ENCODE results near the gene CD160.
"Not testable (repeated sequence)": the region's sequence is repeated elsewhere in the genome, so short reads cannot be mapped to it uniquely, and the experiment has no call there.

Gene CD160

GRCh38 chr1:145759721-145760120, 40.4 kb downstream of the CD160 start:
- DNase-seq: no peak

GRCh38 chr1:145760395-145760949, 41.2 kb downstream of the CD160 start:
- not testable (repeated sequence) for DNase-seq

- not testable (repeated sequence) for DNase-seq
These were observed 42.2 kb downstream of the CD160 start for GRCh38 chr1:145761498-145761897.

GRCh38 chr1:145762001-145762400, 42.7 kb downstream of the CD160 start:
- not testable (repeated sequence) for DNase-seq

- not testable (repeated sequence) for DNase-seq
These were observed 45.1 kb downstream of the CD160 start for GRCh38 chr1:145764231-145764940.

GRCh38 chr1:145765127-145765526, 45.8 kb downstream of the CD160 start:
- DNase-seq: not testable (repeated sequence)

- not testable (repeated sequence) for DNase-seq
These were observed 46.5 kb downstream of the CD160 start for GRCh38 chr1:145765585-145766360.

- not testable (repeated sequence) for DNase-seq
These were observed 47.6 kb downstream of the CD160 start for GRCh38 chr1:145766926-145767325.

GRCh38 chr1:145768004-145768403, 48.7 kb downstream of the CD160 start:
- DNase-seq: not testable (repeated sequence)

GRCh38 chr1:145771056-145771455, 51.8 kb downstream of the CD160 start:
- DNase-seq: no peak

- no peak for DNase-seq
These were observed 54.1 kb downstream of the CD160 start for GRCh38 chr1:145773423-145773822.

- no peak for DNase-seq
These were observed 58.3 kb downstream of the CD160 start for GRCh38 chr1:145777357-145778145.

GRCh38 chr1:145778146-145778540, 58.8 kb downstream of the CD160 start:
- DNase-seq: no peak

- no peak for DNase-seq
These were observed 63.2 kb downstream of the CD160 start for GRCh38 chr1:145782272-145783099.

- DNase-seq: no peak
These were observed 65.1 kb downstream of the CD160 start for GRCh38 chr1:145784409-145784808.

- DNase-seq: no peak
These were observed 66.2 kb downstream of the CD160 start for GRCh38 chr1:145785547-145785946.

GRCh38 chr1:145786271-145786670, 67.0 kb downstream of the CD160 start:
- no peak for DNase-seq

GRCh38 chr1:145788580-145788979, 69.3 kb downstream of the CD160 start:
- DNase-seq: no peak
